IPS-NIHi7 (cell line): ENCODE results near the gene CLIP1.
A peak's percentile ranks its signal among the peaks of the same experiment; 100 is the strongest.
"Not testable (repeated sequence)": the region's sequence is repeated elsewhere in the genome, so short reads cannot be mapped to it uniquely, and the experiment has no call there.

Source experiments
- DNase-seq: peaks from one replicate; pipeline ENCODE4 v3.0.0; 2012; ENCODE audit warnings: mixed read lengths; ENCODE audit errors: extremely low spot score

Gene CLIP1

GRCh38 chr12:122311696-122312095 lies 110.8 kb downstream of the CLIP1 start:
- no peak for DNase-seq

- DNase-seq, result no peak
Measured at GRCh38 chr12:122310626-122311333, 111.7 kb downstream of the CLIP1 start.

GRCh38 chr12:122309564-122310121 lies 112.8 kb downstream of the CLIP1 start:
- DNase-seq, result no peak

GRCh38 chr12:122308811-122309210 lies 113.7 kb downstream of the CLIP1 start:
- DNase-seq, result no peak

GRCh38 chr12:122306407-122306806 lies 116.1 kb downstream of the CLIP1 start:
- DNase-seq, result peak; percentile 68

GRCh38 chr12:122304924-122305323 lies 117.5 kb downstream of the CLIP1 start:
- no peak for DNase-seq

- no peak for DNase-seq
Measured at GRCh38 chr12:122303068-122303467, 119.4 kb downstream of the CLIP1 start.

GRCh38 chr12:122298071-122298748 lies 124.3 kb downstream of the CLIP1 start:
- DNase-seq, result no peak

GRCh38 chr12:122297494-122297893 lies 125.0 kb downstream of the CLIP1 start:
- no peak for DNase-seq

GRCh38 chr12:122295877-122296276 lies 126.6 kb downstream of the CLIP1 start:
- no peak for DNase-seq

- DNase-seq, result no peak
Measured at GRCh38 chr12:122293081-122293480, 129.4 kb downstream of the CLIP1 start.

- DNase-seq, result no peak
Measured at GRCh38 chr12:122291431-122291830, 131.0 kb downstream of the CLIP1 start.

- DNase-seq, result no peak
Measured at GRCh38 chr12:122283680-122284079, 138.8 kb downstream of the CLIP1 start.

GRCh38 chr12:122282061-122282460 lies 140.4 kb downstream of the CLIP1 start:
- DNase-seq, result no peak

- no peak for DNase-seq
Measured at GRCh38 chr12:122276242-122276641, 146.2 kb downstream of the CLIP1 start.

GRCh38 chr12:122275459-122275858 lies 147.0 kb downstream of the CLIP1 start:
- no peak for DNase-seq

- DNase-seq, result peak; percentile 98
Measured at GRCh38 chr12:122266230-122266901, 156.1 kb downstream of the CLIP1 start, which contains the start of gene VPS33A. VPS33A (minus strand) TSS chr12:122266494; CDS start chr12:122266408, 86 bp downstream.

GRCh38 chr12:122265886-122266229 lies 156.6 kb downstream of the CLIP1 start:
- peak; percentile 45 for DNase-seq

- no peak for DNase-seq
Measured at GRCh38 chr12:122265476-122265875, 157.0 kb downstream of the CLIP1 start.

- DNase-seq, result not testable (repeated sequence)
Measured at GRCh38 chr12:122260735-122261134, 161.7 kb downstream of the CLIP1 start.

GRCh38 chr12:122258939-122259338 lies 163.5 kb downstream of the CLIP1 start:
- DNase-seq, result not testable (repeated sequence)

GRCh38 chr12:122258462-122258861 lies 164.0 kb downstream of the CLIP1 start:
- DNase-seq, result not testable (repeated sequence)
